Upper lobe of left lung (tissue), 6 donors: ENCODE data around the gene AGRN. TPM values are rescaled to one million over a fixed set of nuclear protein-coding genes. Genes with fewer than 3 reads are reported as not detected.

ENCODE experiments used
- ATAC-seq, 2 donors: fragments of 200-7000 bp; cut with Tn5 transposase; one replicate each; pipeline ENCODE4 v1.9.1; 2022; ENCODE audit warnings: mild to moderate bottlenecking in 2 of 2, moderate library complexity in 2 of 2; ENCODE audit not compliant: low FRiP score in 2 of 2
- DNase-seq, 2 donors: peaks; one replicate each; pipeline ENCODE4 v3.0.0-alpha.2; 2019 to 2020
- H3K27ac ChIP-seq, 4 donors: fragments of 200-600 bp; sonication (generic); one replicate each; pipeline ENCODE4 v1.5.1; 2016 to 2019
- H3K27me3 ChIP-seq, 4 donors: fragments of 200-600 bp; sonication (generic); one replicate each; pipeline ENCODE4 v1.5.1; 2017 to 2019
- H3K36me3 ChIP-seq, 4 donors: fragments of 200-600 bp; sonication (generic); one replicate each; pipeline ENCODE4 v1.5.1; 2016 to 2019
- H3K4me1 ChIP-seq, 4 donors: fragments of 200-600 bp; sonication (generic); one replicate each; pipeline ENCODE4 v1.5.1; 2018 to 2019
- H3K4me3 ChIP-seq, 4 donors: fragments of 200-600 bp; sonication (generic); one replicate each; pipeline ENCODE4 v1.5.1; 2017 to 2019; ENCODE audit warnings: mild to moderate bottlenecking in 2 of 4, moderate library complexity in 1 of 4
- H3K9me3 ChIP-seq, 4 donors: fragments of 200-600 bp; sonication (generic); one replicate each; pipeline ENCODE4 v1.5.1; 2018 to 2019
- CTCF ChIP-seq, 6 experiments: fragments of 450-650 bp in 4 of 6; fragments of 200-600 bp in 2 of 6; sonication (generic) in 2 of 6; IDR thresholded peaks; one replicate each; pipeline ENCODE4 v1.5.1; 2016 to 2019; ENCODE audit warnings: antibody characterized with exemption in 6 of 6
- EP300 ChIP-seq, 4 donors: sonication (generic); formaldehyde crosslinking; IDR thresholded peaks; one replicate each; pipeline ENCODE4 v1.5.1; 2017; ENCODE audit warnings: antibody characterized with exemption in 4 of 4, control low read depth in 2 of 4
- POLR2A ChIP-seq, 4 donors: fragments of 450-650 bp; IDR thresholded peaks; one replicate each; pipeline ENCODE4 v1.5.1; 2016 to 2017; ENCODE audit warnings: antibody characterized with exemption in 4 of 4, mild to moderate bottlenecking in 2 of 4
- POLR2AphosphoS5 ChIP-seq, 2 donors: sonication (generic); formaldehyde crosslinking; IDR thresholded peaks; one replicate each; pipeline ENCODE4 v1.5.1; 2017; ENCODE audit warnings: antibody characterized with exemption in 2 of 2
- WGBS, 2 donors: methylation state at CpG; one replicate each; pipeline ENCODE4 v1.1.5; 2017 to 2018; 5-methylcytosine and 5-hydroxymethylcytosine counted together
- total RNA-seq, 6 donors: library from RNA; depleted of rRNA in 4 of 6; stranded (reverse); fragments of >200 nt in 4 of 6; gene quantifications; one replicate each; pipeline versions ENCODE4 v1.1.0 to v1.2.1, GENCODE V29; 2016 to 2021
- donor health status: DM: no; HTN: no; CAD: no; lungs with moderate emphysema.
- donor health status: DM: no; HTN: yes; CAD: no; lungs with severe emphysema.

Gene AGRN
- total RNA-seq, 6 donors from 2014 or later = 91.0 to 316 (median 157) TPM

- TF ChIP-seq EP300 (IDR thresholded peaks at IDR 0.05) (no peak), POLR2AphosphoS5 (IDR thresholded peaks at IDR 0.05) (no peak), POLR2A (IDR thresholded peaks at IDR 0.05) (no peak), CTCF (IDR thresholded peaks at IDR 0.05) (no peak)
- ATAC-seq (no peak), DNase-seq (peak in 1 of 2 donors; percentile 90)
- Histone ChIP-seq H3K4me1 (peaks cover 36 to 60% (median 45%) of the 10 kb centered on the region in 4 donors), H3K9me3 (no peaks in the 10 kb centered on the region), H3K4me3 (peak overlapping the region; percentile 51 to 94 (median 88)), H3K36me3 (no peaks in the 10 kb centered on the region), H3K27me3 (peaks cover 0 to 14% (median 0%) of the 10 kb centered on the region in 4 donors), H3K27ac (peak overlapping the region; percentile 85 to 97 (median 91))
- WGBS, 2 donors = 0 to 2% methylated on average over 8 to 18 of the region's 59 CpGs
Measured at GRCh38 chr1:1020415-1021009, 592 bp downstream of the AGRN start.

- Histone ChIP-seq H3K27me3 (peaks cover 0 to 14% (median 0%) of the 10 kb centered on the region in 4 donors), H3K27ac (peak overlapping the region in 3 of 4 donors; percentile 90 to 97 (median 92)), H3K9me3 (no peaks in the 10 kb centered on the region), H3K4me3 (peak overlapping the region; percentile 51 to 94 (median 88)), H3K36me3 (no peaks in the 10 kb centered on the region), H3K4me1 (peaks cover 42 to 68% (median 49%) of the 10 kb centered on the region in 4 donors)
- peak; percentile 34 to 41 for ATAC-seq
- 21 to 28% methylated on average over 14 to 28 of the region's 33 CpGs for WGBS, 2 donors
- DNase-seq = peak; percentile 76 to 84
- TF ChIP-seq CTCF (IDR thresholded peaks at IDR 0.05) = no peak
- peak in 1 of 2 donors; percentile 24 for TF ChIP-seq POLR2AphosphoS5 (IDR thresholded peaks at IDR 0.05)
- TF ChIP-seq EP300 (IDR thresholded peaks at IDR 0.05) = no peak
- TF ChIP-seq POLR2A (IDR thresholded peaks at IDR 0.05) = no peak
Measured at GRCh38 chr1:1021010-1021919, 1.3 kb downstream of the AGRN start.

GRCh38 chr1:1021920-1022259 lies 2.0 kb downstream of the AGRN start:
- Histone ChIP-seq H3K4me1 (peaks cover 42 to 74% (median 49%) of the 10 kb centered on the region in 4 donors), H3K27me3 (peaks cover 0 to 14% (median 0%) of the 10 kb centered on the region in 4 donors), H3K27ac (peak overlapping the region in 2 of 4 donors; percentile 90 to 97), H3K9me3 (no peaks in the 10 kb centered on the region), H3K4me3 (no peak overlapping the region), H3K36me3 (no peaks in the 10 kb centered on the region)
- DNase-seq (peak in 1 of 2 donors; percentile 58), ATAC-seq (no peak)
- TF ChIP-seq POLR2AphosphoS5 (IDR thresholded peaks at IDR 0.05) (no peak), EP300 (IDR thresholded peaks at IDR 0.05) (no peak), POLR2A (IDR thresholded peaks at IDR 0.05) (no peak), CTCF (IDR thresholded peaks at IDR 0.05) (no peak)
- WGBS, 2 donors = 87 to 89% methylated on average over 10 of the region's 10 CpGs

- H3K4me3 ChIP-seq = no peak overlapping the region
- TF ChIP-seq POLR2A (IDR thresholded peaks at IDR 0.05) (no peak), EP300 (IDR thresholded peaks at IDR 0.05) (no peak), POLR2AphosphoS5 (IDR thresholded peaks at IDR 0.05) (no peak), CTCF (IDR thresholded peaks at IDR 0.05) (no peak)
- H3K36me3 ChIP-seq = no peaks in the 10 kb centered on the region
- DNase-seq (peak in 1 of 2 donors; percentile 71), ATAC-seq (no peak)
- H3K27ac ChIP-seq = peak overlapping the region in 1 of 4 donors; percentile 97
- WGBS, 2 donors = 79 to 90% methylated on average over 16 to 27 of the region's 27 CpGs
- peaks cover 42 to 77% (median 49%) of the 10 kb centered on the region in 4 donors for H3K4me1 ChIP-seq
- no peaks in the 10 kb centered on the region for H3K9me3 ChIP-seq
- peaks cover 0 to 14% (median 0%) of the 10 kb centered on the region in 4 donors for H3K27me3 ChIP-seq
Measured at GRCh38 chr1:1022302-1023009, 2.5 kb downstream of the AGRN start.
